HG03159 (cell line): ENCODE results near the gene ADGRG4.
"Not testable (repeated sequence)": the region's sequence is repeated elsewhere in the genome, so short reads cannot be mapped to it uniquely, and the experiment has no call there.

Experiments used
- ATAC-seq: cut with Tn5 transposase; IDR thresholded peaks from one replicate; pipeline ENCODE4 v1.9.1; 2021; ENCODE audit warnings: mild to moderate bottlenecking, moderate library complexity; ENCODE audit not compliant: unreplicated experiment

The ADGRG4 gene

DNA sequence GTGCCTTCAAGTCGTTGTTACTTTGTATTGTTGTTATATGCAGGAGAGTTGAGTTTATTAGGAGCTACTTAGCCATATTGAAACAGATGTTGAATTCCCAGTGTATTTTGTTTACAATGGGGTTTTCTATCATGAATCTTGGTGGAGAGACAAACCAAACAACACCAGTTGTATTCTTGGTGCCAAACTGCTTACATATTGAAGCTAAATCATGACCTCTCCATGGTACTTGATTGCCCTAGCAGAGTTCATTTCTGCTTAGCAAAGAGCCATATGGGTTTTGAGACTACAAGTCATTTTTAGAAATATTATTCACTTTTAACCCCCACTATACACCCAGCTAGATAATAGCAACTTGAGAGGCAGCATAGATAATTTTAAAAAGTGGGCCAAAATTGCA, 85.4 kb downstream of the ADGRG4 start:
- no peak for ATAC-seq

DNA sequence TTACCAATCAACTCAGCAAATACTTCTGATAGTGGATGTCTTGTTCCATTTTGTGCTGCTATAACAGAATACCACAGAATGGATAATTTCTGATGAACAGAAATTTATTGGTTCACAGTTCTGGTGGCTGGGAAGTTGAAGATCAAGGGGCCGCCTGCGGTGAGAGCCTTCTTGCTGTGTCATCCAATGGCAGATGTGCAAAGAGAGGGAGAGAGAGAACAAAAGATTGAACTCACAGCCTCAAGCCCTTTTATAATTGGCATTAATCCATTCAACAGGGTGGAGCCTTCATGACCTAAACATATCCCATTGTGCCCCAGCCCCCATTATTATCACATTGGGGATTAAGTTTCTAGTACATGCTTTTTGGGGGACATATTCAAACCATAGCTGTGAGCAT, 86.1 kb downstream of the ADGRG4 start:
- no peak for ATAC-seq

DNA sequence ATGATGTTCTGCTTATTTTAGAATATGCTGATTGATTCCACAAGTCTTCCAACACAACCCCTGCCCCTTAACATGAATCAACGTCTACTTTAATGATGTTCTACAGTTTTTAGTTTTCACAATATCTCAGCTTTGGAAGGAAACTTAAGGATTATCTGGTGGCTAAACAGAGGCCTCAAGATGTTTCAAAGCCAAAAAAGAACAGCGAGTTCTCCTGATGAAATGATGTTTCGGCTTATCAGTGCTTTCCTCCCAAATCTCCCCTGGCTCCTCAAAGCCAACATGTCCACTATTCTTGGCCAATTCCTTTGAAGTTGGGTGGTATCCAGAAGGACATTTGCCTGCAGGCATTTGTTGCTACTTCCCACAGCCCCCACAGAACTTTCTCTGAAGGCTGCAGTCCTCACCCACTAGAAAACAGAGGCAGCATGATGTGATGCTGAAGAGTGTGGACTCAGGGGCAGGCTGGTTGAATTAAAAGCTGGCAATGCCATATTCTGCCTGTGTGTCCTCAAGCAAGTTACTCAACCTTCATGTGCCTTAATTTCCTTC, 87.3 kb downstream of the ADGRG4 start:
- ATAC-seq = no peak

DNA sequence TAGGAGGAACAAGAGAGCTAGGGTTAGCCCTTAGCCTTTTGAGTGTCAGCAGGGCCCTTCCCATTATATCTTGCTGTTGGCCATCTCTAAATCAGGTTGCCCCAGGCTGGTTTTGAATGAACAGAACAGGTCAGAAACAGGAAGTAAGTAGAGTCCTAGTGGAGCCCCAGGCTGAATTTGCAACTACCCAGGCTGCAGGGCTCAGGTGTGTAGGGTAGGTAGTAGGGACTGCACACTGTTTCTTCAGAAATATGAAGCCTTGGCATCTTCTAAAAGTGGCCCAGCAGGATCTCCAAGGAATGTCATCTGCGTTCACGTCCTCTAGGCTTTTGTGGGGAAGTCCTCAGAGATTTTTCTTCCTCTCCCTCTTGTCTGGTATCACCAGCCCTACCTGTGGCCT, 90.2 kb downstream of the ADGRG4 start:
- ATAC-seq = no peak

DNA sequence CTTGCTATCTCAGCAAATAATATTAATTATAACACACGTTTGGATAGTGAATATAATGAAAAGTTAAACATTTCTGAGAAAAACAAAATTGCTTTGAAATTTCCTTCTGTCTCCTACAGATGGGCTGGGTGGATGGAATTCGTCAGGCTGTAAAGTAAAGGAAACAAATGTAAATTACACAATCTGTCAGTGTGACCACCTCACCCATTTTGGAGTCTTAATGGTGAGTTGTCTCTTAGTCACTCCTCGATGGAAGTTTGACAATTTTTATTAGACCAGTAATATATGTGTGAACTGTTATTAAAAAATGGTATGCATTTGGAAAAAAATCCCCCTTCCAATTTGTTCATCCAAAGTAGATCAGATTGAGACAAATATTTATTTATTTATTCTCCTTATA, 94.5 kb downstream of the ADGRG4 start:
- ATAC-seq = no peak

DNA sequence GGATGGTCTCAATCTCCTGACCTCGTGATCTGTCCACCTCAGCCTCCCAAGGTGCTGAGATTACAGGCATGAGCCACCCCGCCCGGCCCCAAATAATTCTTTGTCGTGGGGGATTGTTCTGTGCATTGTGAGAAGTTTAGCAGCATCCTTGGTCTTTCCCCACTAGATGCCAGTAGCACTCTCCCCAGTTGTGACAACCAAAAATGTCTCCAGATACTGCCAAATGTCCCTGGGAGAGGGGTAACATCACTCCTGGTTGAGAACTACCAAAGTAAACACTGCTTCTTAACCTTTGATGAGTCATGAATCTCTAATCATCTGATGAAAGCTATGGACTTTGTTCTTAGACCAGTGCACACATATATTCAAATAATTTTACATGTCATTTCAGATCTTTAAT, 96.2 kb downstream of the ADGRG4 start:
- ATAC-seq = no peak

DNA sequence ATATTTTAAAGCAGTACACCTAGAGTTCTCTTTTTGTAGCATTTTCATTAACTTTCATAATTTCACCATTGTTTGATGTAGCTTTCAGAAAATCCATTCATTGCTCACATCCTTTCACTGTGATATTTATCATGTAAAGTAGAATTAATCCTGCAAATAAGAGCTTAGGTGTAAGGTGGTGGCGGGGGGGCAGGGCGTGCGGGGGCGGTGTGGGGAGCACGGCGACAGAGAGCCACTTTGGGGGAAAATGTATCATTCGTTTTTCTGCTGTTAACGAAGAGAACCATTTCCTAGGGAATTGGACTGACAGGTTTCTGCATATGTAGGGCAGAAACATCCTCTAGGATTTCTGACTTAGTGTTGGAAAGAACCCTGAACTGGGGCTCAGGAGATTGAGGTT, 104.4 kb downstream of the ADGRG4 start:
- no peak for ATAC-seq

DNA sequence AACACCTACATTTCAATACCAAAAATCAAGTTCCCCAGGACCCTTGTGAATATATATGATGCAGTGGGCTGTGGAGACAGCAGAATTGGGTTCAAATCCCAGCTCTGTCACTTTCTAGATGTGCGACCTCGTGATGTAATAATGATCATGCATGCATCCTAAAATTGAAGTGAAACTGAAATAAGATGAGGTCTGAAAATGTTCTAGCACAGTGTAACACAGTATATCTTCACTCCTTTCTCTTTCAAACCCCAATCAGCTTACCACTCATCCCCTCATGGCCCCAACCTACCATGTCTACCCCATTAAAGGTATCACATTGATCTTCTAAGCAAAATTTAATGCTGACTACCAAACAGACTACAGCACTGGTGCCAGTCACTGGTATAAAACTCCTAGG, 117.0 kb downstream of the ADGRG4 start:
- ATAC-seq = peak; percentile 54

DNA sequence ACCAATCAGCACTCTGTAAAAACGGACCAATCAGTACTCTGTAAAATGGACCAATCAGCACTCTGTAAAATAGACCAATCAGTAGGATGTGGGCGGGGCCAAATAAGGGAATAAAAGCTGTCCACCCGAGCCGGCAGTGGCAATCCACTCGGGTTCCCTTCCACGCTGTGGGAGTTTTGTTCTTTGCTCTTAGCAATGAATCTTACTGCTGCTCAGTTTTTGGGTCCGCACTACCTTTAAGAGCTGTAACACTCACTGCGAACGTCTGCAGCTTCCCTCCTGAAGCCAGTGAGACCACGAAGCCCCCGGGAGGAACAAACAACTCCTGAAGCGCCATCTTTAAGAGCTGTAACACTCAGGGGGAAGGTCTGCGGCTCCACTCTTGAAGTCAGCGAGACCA, 120.6 kb downstream of the ADGRG4 start:
- ATAC-seq = no peak

DNA sequence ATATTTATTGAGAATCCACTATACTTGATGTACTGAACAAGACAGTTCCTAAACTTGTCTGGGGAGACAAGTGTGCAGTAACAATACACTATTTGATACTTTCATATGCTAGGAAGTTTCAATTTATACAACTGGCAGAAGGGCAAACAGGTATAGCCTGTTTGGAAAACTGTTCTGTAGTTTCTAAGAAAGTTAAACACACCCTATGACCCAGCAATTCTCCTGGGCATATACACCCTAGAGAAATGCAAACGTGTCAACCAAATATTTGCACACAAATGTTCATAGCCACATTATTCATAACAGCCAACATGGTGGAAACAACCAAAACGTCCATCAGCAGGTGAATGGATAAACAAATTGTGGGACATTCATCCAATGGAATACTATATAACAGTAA, 123.0 kb downstream of the ADGRG4 start:
- no peak for ATAC-seq

DNA sequence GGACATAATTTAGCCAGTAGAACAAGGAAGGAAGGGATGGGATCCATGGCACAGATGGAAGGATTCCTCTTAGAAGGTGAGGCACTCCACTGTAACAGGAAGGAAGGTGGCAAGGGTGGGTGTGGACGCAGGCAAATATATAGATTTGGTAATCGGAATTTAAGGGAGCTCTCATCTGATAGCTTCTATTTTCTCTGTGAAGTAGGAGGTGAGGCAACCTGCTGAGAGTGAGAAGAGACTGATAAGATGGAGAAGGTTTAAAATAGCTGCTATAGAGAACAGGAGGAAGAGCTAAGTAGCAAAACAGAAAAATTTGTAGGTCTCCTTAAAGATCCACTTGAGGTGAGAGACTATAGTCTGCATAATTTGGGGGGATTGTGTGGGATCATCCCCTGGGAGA, 125.2 kb downstream of the ADGRG4 start:
- no peak for ATAC-seq

DNA sequence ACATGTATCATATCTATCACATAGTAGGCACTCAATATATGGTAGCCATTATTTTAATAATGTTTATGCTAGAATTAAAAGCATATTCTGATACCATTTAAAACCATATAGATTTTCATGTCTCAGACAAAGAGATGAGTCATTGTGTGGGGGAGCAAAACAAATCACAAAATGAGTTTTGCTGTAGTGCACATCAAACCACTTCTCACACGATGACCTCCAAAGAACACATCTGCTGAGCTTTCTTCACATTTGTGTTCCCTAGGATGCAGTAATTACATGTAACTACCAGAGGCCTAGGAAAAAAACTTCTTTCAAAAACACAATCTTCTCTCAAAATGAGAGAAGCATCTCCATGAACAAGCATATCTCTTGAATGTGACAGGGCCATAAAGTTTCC, 130.9 kb downstream of the ADGRG4 start:
- ATAC-seq = no peak

DNA sequence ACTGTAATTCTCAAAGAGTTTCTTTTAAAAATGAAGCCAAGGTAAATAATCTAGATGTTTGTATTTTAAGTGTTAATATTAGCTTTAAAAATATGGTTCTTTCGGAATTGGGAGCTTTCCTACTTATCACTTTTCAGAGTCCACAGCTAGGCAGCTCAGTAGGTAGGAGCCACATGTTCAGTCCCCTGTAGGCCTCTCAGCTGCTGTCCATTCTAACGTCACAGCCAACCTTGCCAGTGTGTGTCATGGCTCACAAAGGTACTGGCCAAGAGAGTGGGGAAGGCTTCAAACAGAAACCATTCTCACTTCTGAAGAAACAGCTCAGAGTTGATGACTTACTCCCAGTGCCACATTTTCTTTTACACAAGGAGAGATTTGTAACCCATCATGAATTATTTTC, 137.0 kb downstream of the ADGRG4 start:
- no peak for ATAC-seq

DNA sequence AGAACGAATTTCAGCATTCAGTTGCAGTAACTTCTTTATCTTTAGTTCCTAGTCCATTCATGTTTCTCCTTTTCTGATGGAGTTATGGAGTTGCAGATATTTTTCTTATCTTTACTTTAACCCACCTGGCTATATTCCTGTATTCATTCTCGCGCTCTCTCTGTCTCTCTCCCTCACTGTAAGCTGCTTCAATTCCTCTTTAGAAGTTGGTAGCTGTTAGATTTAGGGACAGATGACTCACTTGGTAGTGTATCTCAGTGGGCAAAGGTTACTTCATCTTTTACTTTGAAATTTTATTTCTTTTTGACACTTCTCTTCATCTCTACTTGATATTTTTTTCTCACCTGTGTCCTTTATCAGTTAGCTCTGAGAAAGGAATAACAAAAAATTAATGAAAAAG, 137.4 kb downstream of the ADGRG4 start:
- no peak for ATAC-seq

DNA sequence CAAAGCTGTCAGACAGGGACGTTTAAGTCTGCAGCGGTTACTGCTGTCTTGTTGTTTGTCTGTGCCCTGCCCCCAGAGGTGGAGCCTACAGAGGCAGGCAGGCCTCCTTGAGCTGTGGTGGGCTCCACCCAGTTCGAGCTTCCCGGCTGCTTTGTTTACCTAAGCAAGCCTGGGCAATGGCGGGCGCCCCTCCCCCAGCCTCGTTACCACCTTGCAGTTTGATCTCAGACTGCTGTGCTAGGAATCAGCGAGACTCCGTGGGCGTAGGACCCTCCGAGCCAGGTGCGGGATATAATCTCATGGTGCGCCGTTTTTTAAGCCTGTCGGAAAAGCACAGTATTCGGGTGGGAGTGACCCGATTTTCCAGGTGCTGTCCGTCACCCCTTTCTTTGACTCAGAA, 144.9 kb downstream of the ADGRG4 start:
- ATAC-seq = not testable (repeated sequence)

DNA sequence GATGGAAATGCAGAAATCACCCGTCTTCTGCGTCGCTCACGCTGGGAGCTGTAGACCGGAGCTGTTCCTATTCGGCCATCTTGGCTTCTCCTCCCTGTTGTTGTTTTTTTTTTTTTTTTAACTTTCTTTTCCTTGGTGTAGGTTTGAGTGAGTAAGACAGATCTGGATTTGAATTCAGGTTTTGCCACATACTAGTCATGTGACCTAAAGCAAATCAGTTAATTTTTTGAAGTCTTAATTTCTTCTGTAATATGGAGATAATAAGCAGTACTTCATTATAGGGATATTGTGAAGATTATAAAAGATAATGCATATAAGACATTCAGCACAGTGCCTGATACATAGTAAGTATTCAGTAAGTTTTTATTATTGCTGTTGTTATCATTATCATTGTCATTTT, 145.4 kb downstream of the ADGRG4 start:
- ATAC-seq = no peak

DNA sequence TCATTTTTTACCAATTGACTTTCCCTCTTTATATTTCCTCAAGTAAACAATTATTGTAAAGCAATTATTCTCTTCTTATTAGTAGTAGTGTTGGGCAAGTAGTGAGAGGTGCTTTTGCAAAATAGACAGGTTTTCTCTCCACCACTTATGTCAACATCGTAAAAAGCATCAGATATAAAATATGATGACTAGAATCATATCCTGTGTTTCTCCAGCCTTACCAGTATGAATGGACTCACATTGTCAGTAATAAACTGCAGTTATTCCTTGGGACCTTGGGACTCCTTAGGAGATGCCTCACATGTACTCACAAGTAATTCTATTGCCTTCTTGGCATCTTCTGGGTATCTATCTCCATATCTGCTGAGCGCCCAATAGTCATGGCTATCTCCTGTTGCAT, 146.5 kb downstream of the ADGRG4 start:
- ATAC-seq = no peak

DNA sequence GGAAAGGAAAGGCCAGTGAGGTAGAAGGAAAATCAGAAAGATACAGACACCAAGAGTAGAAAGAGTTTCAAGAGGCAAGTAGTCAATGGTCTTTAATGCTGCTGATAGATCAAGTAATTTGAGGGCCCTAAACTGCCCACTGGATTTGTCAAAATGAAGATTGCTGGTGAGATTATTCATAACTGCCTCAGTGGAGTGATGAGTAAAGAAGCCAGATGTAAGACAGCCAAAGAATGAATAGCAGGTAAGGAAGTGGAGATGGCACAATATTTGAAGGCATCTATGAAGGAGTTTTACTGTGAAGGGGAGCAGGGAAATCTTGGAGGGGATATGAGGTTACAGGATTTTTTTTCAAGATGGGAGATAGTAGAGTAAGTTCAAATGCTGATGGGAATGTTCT, 147.2 kb downstream of the ADGRG4 start:
- no peak for ATAC-seq

DNA sequence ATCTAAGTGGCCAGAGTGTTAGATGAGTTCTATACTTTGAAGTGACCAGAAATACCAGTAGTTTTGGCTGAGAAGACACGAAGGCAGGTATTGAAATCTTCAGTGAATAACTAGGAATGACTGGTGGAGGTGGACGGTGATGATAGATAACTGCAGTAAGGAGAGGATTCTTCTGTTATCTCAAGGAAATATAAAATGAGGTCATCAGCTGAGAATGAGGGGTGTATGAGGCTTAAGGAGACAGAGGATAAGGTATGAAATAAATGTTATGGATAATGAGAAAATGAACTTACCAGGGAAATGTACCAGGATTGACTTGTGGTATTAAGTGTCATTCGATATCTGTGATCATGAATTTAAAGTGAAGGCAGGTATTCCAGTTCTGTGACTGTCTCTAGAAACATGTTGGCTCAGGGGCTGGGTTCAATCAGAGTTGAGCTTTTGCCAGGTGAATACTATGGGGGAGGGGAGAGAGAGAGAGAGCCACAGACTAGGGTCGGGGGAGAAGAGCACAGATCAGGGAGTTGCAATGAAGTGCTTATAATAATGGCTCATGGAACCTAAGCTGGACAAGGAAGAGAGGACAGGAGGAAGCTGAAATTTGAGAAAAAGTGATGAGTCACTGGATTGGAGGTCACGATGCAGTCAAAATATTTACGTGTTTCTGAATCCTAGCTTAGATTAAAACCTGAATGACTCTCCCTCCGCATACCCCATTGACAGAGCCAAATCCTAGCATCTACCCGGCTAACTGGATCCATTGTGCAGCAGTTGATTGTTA, 149.5 kb downstream of the ADGRG4 start:
- ATAC-seq = no peak

DNA sequence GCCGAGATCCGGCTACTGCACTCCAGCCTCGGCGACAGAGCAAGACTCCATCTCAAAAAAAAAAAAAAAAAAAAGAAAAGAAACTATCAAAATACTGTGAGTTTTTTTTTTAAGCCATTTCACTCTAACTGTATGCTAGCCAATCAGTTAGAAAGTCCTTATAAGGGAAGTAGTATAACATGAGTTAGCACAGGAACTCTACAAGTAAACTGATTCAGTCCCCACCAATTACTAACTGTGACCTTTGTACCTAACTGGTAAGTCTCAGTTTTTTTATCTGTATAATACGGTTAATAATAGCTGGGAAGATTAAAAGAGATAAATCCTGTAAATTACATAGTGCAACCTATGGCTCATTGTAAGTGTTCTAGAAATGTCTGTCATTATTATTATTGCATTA, 151.9 kb downstream of the ADGRG4 start:
- ATAC-seq = no peak

DNA sequence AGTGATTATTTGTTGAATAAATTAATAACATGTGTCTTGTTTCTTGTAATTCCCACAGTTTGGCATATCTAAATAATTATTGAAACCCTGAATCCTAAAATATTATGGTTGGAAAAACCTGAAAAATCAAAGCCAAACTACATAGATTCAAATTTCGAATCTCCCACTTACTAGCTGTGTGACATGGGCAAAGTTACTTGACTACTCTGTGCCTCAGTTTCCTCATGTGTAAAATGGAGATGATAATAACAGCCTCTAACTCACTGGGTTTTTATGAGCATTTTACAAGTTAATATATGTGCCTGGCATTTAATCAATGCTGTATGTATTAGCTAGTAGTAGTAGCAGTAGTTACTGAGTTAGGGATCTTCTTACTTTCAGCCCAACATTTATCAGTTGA, 152.4 kb downstream of the ADGRG4 start:
- ATAC-seq = no peak

DNA sequence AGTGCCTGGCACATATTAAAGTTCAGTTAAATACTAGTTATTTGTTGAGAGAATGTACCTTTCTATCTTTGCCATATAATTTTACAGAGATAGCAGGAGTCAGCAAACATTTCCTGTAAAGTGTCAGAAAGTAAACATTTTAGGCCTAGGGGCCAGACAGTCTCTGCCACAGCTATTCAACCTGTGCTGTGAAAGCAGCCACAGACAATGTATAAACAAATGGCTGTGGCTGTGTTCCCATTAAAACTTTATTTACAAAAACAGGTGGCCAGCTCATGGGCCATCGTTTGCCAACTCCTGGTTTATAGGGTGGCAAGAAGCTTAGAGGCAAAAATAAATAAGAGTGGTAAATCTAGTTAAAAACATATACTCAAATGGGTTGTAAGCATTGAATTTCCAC, 153.0 kb downstream of the ADGRG4 start:
- ATAC-seq = no peak

DNA sequence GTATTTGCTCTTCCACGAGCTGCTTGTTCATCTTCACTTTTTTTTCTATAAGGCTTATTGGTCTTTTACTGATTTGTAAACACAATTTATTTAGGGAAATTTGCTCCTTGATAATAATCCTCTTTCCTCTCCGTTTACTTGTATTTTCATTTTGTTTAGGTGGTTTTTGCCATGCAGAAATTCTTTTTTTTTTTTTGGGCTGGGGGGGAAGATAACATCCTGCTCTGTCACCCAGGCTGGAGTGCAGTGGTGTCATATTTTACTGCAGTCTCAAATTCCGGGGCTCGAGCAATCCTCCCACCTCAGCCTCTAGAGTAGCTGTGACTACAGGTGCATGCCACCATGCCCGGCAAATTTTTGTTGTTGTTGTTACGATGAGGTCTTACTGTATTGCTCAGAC, 155.4 kb downstream of the ADGRG4 start:
- no peak for ATAC-seq
